Uterus (tissue), 4 donors: ENCODE measurements around the gene YTHDF1. TPM values are rescaled to one million over a fixed set of nuclear protein-coding genes. Genes with fewer than 3 reads are reported as not detected.

ENCODE experiments used
- DNase-seq, 2 donors: peaks; one replicate each; pipeline ENCODE4 v3.0.0-alpha.2; 2019 to 2020
- H3K27ac ChIP-seq, 2 donors: fragments of 200-600 bp; sonication (generic); 1 replicate in 1 of 2; 2 replicates in 1 of 2; pipeline ENCODE4 v1.5.1; 2016 to 2018
- H3K27me3 ChIP-seq, 2 donors: fragments of 200-600 bp; sonication (generic); one replicate each; pipeline ENCODE4 v1.5.1; 2018 to 2019; ENCODE audit warnings: control low read depth in 1 of 2
- H3K36me3 ChIP-seq, 2 donors: fragments of 200-600 bp; sonication (generic); one replicate each; pipeline ENCODE4 v1.5.1; 2019; ENCODE audit warnings: control low read depth in 1 of 2
- H3K4me1 ChIP-seq, 2 donors: fragments of 200-600 bp; sonication (generic); one replicate each; pipeline ENCODE4 v1.5.1; 2018 to 2019; ENCODE audit warnings: control low read depth in 1 of 2
- H3K4me3 ChIP-seq, 2 donors: fragments of 200-600 bp; sonication (generic); 1 replicate in 1 of 2; 2 replicates in 1 of 2; pipeline ENCODE4 v1.5.1; 2018 to 2019; ENCODE audit warnings: mild to moderate bottlenecking in 1 of 2
- H3K9me3 ChIP-seq, 2 donors: fragments of 200-600 bp; sonication (generic); one replicate each; pipeline ENCODE4 v1.5.1; 2019; ENCODE audit warnings: control low read depth in 1 of 2
- POLR2A ChIP-seq, 2 donors: fragments of 450-650 bp; IDR thresholded peaks; one replicate each; pipeline ENCODE4 v1.6.1; 2016; ENCODE audit warnings: antibody characterized with exemption in 2 of 2, mild to moderate bottlenecking in 1 of 2, moderate library complexity in 1 of 2
- intact Hi-C: fragments of 100-400 bp; cut with DNase I; formaldehyde crosslinking; loops from one replicate; pipeline ENCODE4 v1.15.1; 2023; ENCODE audit warnings: low total_unique reads
- total RNA-seq, 4 donors: library from RNA; depleted of rRNA in 3 of 4; stranded (reverse); fragments of >200 nt in 3 of 4; gene quantifications; one replicate each; pipeline versions ENCODE4 v1.1.0 to v1.2.4, GENCODE V29; 2014 to 2023
- TF ChIP-seq, protein P1 (sequence below), 4 experiments: fragments of 200-600 bp in 2 of 4; fragments of 450-650 bp in 2 of 4; sonication (generic) in 2 of 4; IDR thresholded peaks; one replicate each; pipeline ENCODE4 v1.5.1; 2016 to 2019; ENCODE audit warnings: antibody characterized with exemption in 4 of 4, mild to moderate bottlenecking in 2 of 4, moderate library complexity in 1 of 4
- donor health status: DM: yes; HTN: yes; CAD: no.

YTHDF1 gene
- total RNA-seq, 4 donors from 2014 or later: 17.9 to 35.8 (median 25.8) TPM

DNA sequence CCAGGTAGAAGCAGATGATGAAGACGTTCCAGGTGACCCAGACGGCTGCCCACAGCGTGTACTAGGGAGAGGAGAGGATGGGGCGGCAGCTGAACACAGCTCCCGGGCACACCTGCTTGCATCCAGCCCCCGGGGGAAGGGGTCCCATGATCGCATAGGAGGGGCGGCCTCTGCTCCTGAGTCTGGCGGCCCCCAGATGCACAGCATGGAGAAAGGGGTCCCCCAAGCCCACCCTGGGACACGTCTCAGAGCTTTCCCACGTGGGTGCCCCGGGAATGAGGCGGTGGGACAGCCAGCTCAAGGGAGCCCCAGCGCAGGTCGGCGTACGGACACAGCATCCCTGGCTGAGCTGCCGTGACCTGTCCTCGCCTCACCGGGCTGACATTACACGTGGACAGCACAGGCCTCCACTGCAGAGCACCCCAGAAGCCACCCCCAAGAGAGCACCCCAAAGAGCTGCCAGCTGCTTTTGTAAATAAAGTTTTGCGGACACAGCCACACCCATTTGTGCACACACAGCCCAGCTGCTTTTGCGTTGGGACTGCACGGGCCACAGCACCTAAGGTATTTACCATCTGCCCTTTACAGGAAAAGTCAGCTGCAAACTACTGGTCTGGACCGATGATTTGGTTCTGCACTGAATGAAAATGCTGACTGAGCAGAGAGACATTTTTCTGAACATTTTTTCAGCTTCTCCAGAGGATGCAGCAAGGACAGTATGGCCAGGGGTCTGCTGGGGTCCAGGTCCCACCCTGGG lies 33.1 kb upstream of the YTHDF1 start:
- H3K4me3 ChIP-seq: no peak overlapping the region
- no peak overlapping the region for H3K27ac ChIP-seq
- no peaks in the 10 kb centered on the region for H3K36me3 ChIP-seq
- TF ChIP-seq, protein P1, sequence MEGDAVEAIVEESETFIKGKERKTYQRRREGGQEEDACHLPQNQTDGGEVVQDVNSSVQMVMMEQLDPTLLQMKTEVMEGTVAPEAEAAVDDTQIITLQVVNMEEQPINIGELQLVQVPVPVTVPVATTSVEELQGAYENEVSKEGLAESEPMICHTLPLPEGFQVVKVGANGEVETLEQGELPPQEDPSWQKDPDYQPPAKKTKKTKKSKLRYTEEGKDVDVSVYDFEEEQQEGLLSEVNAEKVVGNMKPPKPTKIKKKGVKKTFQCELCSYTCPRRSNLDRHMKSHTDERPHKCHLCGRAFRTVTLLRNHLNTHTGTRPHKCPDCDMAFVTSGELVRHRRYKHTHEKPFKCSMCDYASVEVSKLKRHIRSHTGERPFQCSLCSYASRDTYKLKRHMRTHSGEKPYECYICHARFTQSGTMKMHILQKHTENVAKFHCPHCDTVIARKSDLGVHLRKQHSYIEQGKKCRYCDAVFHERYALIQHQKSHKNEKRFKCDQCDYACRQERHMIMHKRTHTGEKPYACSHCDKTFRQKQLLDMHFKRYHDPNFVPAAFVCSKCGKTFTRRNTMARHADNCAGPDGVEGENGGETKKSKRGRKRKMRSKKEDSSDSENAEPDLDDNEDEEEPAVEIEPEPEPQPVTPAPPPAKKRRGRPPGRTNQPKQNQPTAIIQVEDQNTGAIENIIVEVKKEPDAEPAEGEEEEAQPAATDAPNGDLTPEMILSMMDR (IDR thresholded peaks at IDR 0.05): no peak
- no peak for TF ChIP-seq POLR2A (IDR thresholded peaks at IDR 0.05)
- intact Hi-C loops: no loop called here
- DNase-seq: no peak
- peaks cover 3 to 12% of the 10 kb centered on the region in 2 donors for H3K27me3 ChIP-seq
- H3K4me1 ChIP-seq: peaks cover 0 to 11% of the 10 kb centered on the region in 2 donors
- no peaks in the 10 kb centered on the region for H3K9me3 ChIP-seq

DNA sequence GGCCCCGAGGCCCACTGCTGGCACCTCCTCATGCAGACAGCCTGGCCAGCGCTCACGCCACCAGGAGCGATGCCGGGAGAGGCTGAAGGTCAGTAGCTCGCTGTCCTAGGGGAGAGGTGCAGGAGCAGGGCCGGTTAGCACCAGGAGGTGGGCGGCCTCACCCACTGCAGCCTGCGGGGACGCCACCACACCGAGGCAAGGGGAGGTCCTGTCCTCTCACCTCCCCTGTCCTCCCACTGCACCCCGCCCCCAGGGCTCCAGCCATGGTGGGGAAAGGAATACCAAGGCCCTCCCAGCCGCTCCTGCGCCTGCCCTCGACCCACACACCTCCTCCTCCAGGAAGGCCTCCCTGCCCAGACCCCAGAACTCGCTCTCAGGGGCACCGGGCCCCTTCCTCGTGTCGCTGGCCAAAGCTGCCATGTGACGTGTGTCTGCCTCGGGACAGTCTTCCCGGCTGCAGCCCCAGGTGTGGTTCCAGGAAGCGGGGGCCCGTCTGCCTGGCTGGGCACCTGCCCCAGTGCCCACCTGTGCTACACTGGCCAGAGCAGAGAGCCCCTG lies 31.8 kb upstream of the YTHDF1 start:
- Histone ChIP-seq H3K27me3 (peaks cover 0 to 7% of the 10 kb centered on the region in 2 donors), H3K9me3 (no peaks in the 10 kb centered on the region), H3K27ac (no peak overlapping the region), H3K4me1 (no peaks in the 10 kb centered on the region), H3K36me3 (no peaks in the 10 kb centered on the region), H3K4me3 (no peak overlapping the region)
- no peak for DNase-seq
- no peak for TF ChIP-seq POLR2A (IDR thresholded peaks at IDR 0.05)
- TF ChIP-seq, protein P1 (IDR thresholded peaks at IDR 0.05): no peak
- intact Hi-C loops: no loop called here

DNA sequence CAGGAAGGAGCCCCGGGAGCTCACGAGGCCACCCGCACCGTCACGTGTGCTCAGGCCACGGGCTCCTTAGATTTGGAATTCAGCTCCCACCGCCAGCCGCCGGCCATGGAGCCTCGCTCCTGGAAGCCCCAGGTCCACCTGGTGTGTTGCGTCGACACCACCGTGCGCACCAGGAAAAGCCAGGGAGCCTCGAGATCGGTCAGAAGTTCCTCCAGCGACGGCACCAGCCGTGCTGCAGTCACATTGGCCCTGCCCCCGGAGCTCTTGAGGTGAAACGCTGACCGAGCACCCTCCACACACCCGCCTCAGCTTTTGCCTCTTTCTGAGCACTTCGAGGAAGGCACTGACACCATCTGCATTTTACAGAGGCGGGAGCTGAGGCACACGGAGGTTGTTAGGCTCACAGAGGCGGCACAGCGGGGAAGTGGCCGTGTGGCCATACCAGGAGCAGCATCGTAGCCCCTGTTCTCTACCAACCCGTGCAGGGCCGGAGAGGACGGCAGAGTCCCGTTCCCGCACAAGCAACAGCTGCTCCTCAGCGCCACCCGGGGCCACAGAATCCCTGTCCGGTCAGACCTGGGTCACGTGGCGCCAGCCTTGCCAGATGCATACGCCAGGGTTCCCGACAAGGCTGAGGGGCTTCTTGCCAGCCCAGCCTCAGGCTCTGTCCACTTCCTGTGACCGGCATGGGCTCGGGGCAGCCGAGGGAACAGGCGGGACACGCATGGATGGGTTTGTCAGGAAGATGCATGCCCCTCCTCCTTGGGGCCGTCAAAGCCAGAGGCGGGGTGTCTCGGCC lies 30.8 kb upstream of the YTHDF1 start:
- peaks cover 0 to 2% of the 10 kb centered on the region in 2 donors for H3K27me3 ChIP-seq
- H3K4me1 ChIP-seq: no peaks in the 10 kb centered on the region
- no peak overlapping the region for H3K27ac ChIP-seq
- no peaks in the 10 kb centered on the region for H3K9me3 ChIP-seq
- H3K4me3 ChIP-seq: no peak overlapping the region
- TF ChIP-seq POLR2A (IDR thresholded peaks at IDR 0.05): no peak
- TF ChIP-seq, protein P1 (IDR thresholded peaks at IDR 0.05): no peak
- H3K36me3 ChIP-seq: no peaks in the 10 kb centered on the region
- DNase-seq: no peak
- intact Hi-C loops: no loop called here

DNA sequence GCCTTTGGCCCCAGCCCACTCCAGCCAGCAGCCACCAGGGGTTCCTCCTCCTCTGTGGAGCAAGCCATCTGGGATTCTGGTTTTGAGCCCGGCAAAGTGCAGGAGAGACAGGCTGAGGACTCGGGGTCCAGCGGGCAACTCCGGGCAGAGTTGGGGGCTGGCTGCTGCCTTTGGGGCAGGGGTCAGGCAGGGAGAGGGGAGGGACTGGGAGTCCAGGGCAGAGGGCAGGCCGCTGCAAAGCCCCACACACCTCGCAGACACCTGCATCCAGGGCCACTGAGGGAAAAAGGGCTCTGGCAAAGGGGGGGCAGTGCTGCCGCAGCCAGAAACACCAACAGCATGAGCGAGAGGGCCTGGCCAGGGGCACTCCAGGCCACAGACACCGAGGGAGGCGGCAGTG lies 28.5 kb upstream of the YTHDF1 start:
- intact Hi-C loops: no loop called here
- no peaks in the 10 kb centered on the region for H3K4me1 ChIP-seq
- H3K27me3 ChIP-seq: peaks cover 0 to 2% of the 10 kb centered on the region in 2 donors
- H3K9me3 ChIP-seq: no peaks in the 10 kb centered on the region
- no peaks in the 10 kb centered on the region for H3K36me3 ChIP-seq
- DNase-seq: no peak
- TF ChIP-seq POLR2A (IDR thresholded peaks at IDR 0.05): no peak
- TF ChIP-seq, protein P1 (IDR thresholded peaks at IDR 0.05): no peak
- no peak overlapping the region for H3K4me3 ChIP-seq
- H3K27ac ChIP-seq: no peak overlapping the region
